AG09309 (cell line): ENCODE data around the gene PLA2G6.
"Not testable (repeated sequence)": the region's sequence is repeated elsewhere in the genome, so short reads cannot be mapped to it uniquely, and the experiment has no call there.

Experiments
- DNase-seq: peaks from one replicate; pipeline ENCODE4 v3.0.0-alpha.2; 2010; ENCODE audit warnings: low read depth
- H3K4me3 ChIP-seq: 2 replicates; pipeline ENCODE4 v1.5.1; 2011; ENCODE audit warnings: mild to moderate bottlenecking, low read depth, low read length, moderate library complexity; ENCODE audit not compliant: control insufficient read depth
- CTCF ChIP-seq: IDR thresholded peaks from 2 replicates; pipeline ENCODE4 v1.5.1; 2011; ENCODE audit warnings: mild to moderate bottlenecking, low read depth, low read length, inconsistent platforms; ENCODE audit not compliant: insufficient read depth, control insufficient read depth; ENCODE audit errors: missing control alignments

Gene PLA2G6

GRCh38 chr22:38125751-38126201 is 55.9 kb downstream of the PLA2G6 start:
- no peak for TF ChIP-seq CTCF
- no peak overlapping the region for H3K4me3 ChIP-seq
- DNase-seq: no peak

GRCh38 chr22:38125038-38125610 is 56.5 kb downstream of the PLA2G6 start:
- no peak overlapping the region for H3K4me3 ChIP-seq
- no peak for TF ChIP-seq CTCF
- DNase-seq: no peak

GRCh38 chr22:38124236-38124974 is 57.2 kb downstream of the PLA2G6 start:
- H3K4me3 ChIP-seq: no peak overlapping the region
- DNase-seq: no peak
- no peak for TF ChIP-seq CTCF

- H3K4me3 ChIP-seq: no peak overlapping the region
- no peak for TF ChIP-seq CTCF
- no peak for DNase-seq
Observed at GRCh38 chr22:38122616-38123015, 59.0 kb downstream of the PLA2G6 start.

- no peak overlapping the region for H3K4me3 ChIP-seq
- TF ChIP-seq CTCF: no peak
- DNase-seq: no peak
Observed at GRCh38 chr22:38120359-38121110, 61.1 kb downstream of the PLA2G6 start.

- DNase-seq, H3K4me3 ChIP-seq: not testable (repeated sequence)
Observed at GRCh38 chr22:38118747-38119146, 62.9 kb downstream of the PLA2G6 start.

- no peak overlapping the region for H3K4me3 ChIP-seq
- no peak for TF ChIP-seq CTCF
- no peak for DNase-seq
Observed at GRCh38 chr22:38118182-38118581, 63.4 kb downstream of the PLA2G6 start.

GRCh38 chr22:38117556-38117955 is 64.1 kb downstream of the PLA2G6 start:
- DNase-seq: not testable (repeated sequence)

More at GRCh38 chr22:38117556-38117955, 64.1 kb downstream of the PLA2G6 start:
- not testable (repeated sequence) for H3K4me3 ChIP-seq
